Muscle layer of duodenum (tissue), 2 donors: ENCODE results near the gene GOSR2.

ENCODE experiments used
- H3K27ac ChIP-seq: one replicate; pipeline ENCODE4 v1.7.0; 2013; ENCODE audit warnings: mild to moderate bottlenecking, low read length
- H3K27me3 ChIP-seq: one replicate; pipeline ENCODE4 v1.7.0; 2013; ENCODE audit warnings: low read depth, mild to moderate bottlenecking, control low read depth, low read length
- H3K36me3 ChIP-seq, 2 donors: one replicate each; pipeline ENCODE4 v1.7.0; 2013; ENCODE audit warnings: low read length in 2 of 2, control low read depth in 1 of 2, mild to moderate bottlenecking in 1 of 2; ENCODE audit not compliant: insufficient read depth in 2 of 2, control insufficient read depth in 1 of 2
- H3K4me1 ChIP-seq, 2 donors: one replicate each; pipeline ENCODE4 v1.7.0; 2013; ENCODE audit warnings: low read length in 2 of 2, mild to moderate bottlenecking in 2 of 2, control low read depth in 1 of 2, moderate library complexity in 1 of 2; ENCODE audit not compliant: insufficient read depth in 2 of 2, control insufficient read depth in 1 of 2
- H3K4me3 ChIP-seq, 2 donors: one replicate each; pipeline ENCODE4 v1.7.0; 2013; ENCODE audit warnings: low read length in 2 of 2, low read depth in 1 of 2, mild to moderate bottlenecking in 1 of 2
- H3K9me3 ChIP-seq, 2 donors: one replicate each; pipeline ENCODE4 v1.7.0; 2013; ENCODE audit warnings: low read length in 2 of 2, control low read depth in 1 of 2, mild to moderate bottlenecking in 1 of 2; ENCODE audit not compliant: control insufficient read depth in 1 of 2
- donor health status: healthy.

The GOSR2 gene

GRCh38 chr17:46971647-46972300 is 48.8 kb downstream of the GOSR2 start:
- H3K4me1 ChIP-seq = no peaks in the 10 kb centered on the region
- no peaks in the 10 kb centered on the region for H3K9me3 ChIP-seq
- no peak overlapping the region for H3K27ac ChIP-seq
- H3K27me3 ChIP-seq = peaks cover 4% of the 10 kb centered on the region
- no peak overlapping the region for H3K4me3 ChIP-seq
- no peaks in the 10 kb centered on the region for H3K36me3 ChIP-seq

- Histone ChIP-seq H3K27ac (no peak overlapping the region), H3K4me3 (no peak overlapping the region), H3K36me3 (no peaks in the 10 kb centered on the region), H3K9me3 (no peaks in the 10 kb centered on the region), H3K27me3 (peaks cover 9% of the 10 kb centered on the region), H3K4me1 (peaks cover 0 to under 1% of the 10 kb centered on the region in 2 donors)
Observed at GRCh38 chr17:46972346-46972745, 49.4 kb downstream of the GOSR2 start.

- no peaks in the 10 kb centered on the region for H3K36me3 ChIP-seq
- no peaks in the 10 kb centered on the region for H3K9me3 ChIP-seq
- H3K4me1 ChIP-seq = peaks cover 0 to 18% of the 10 kb centered on the region in 2 donors
- no peak overlapping the region for H3K27ac ChIP-seq
- H3K27me3 ChIP-seq = peaks cover 23% of the 10 kb centered on the region
- no peak overlapping the region for H3K4me3 ChIP-seq
Observed at GRCh38 chr17:46974086-46974485, 51.1 kb downstream of the GOSR2 start.

- Histone ChIP-seq H3K4me1 (peaks cover 0 to 23% of the 10 kb centered on the region in 2 donors), H3K27ac (no peak overlapping the region), H3K36me3 (no peaks in the 10 kb centered on the region), H3K4me3 (no peak overlapping the region), H3K9me3 (no peaks in the 10 kb centered on the region), H3K27me3 (peaks cover 23% of the 10 kb centered on the region)
Observed at GRCh38 chr17:46975287-46975686, 52.3 kb downstream of the GOSR2 start.

GRCh38 chr17:46976626-46977270 is 53.8 kb downstream of the GOSR2 start:
- Histone ChIP-seq H3K27me3 (peaks cover 23% of the 10 kb centered on the region), H3K4me1 (peaks cover 0 to 23% of the 10 kb centered on the region in 2 donors), H3K9me3 (no peaks in the 10 kb centered on the region), H3K4me3 (no peak overlapping the region), H3K27ac (no peak overlapping the region), H3K36me3 (no peaks in the 10 kb centered on the region)

- Histone ChIP-seq H3K9me3 (no peaks in the 10 kb centered on the region), H3K27ac (no peak overlapping the region), H3K27me3 (peaks cover 23% of the 10 kb centered on the region), H3K36me3 (no peaks in the 10 kb centered on the region), H3K4me1 (peaks cover 0 to 23% of the 10 kb centered on the region in 2 donors), H3K4me3 (no peak overlapping the region)
Observed at GRCh38 chr17:46977348-46977747, 54.4 kb downstream of the GOSR2 start.

- Histone ChIP-seq H3K36me3 (no peaks in the 10 kb centered on the region), H3K9me3 (no peaks in the 10 kb centered on the region), H3K4me1 (peaks cover 0 to 23% of the 10 kb centered on the region in 2 donors), H3K27me3 (peaks cover 23% of the 10 kb centered on the region), H3K4me3 (peak overlapping the region; percentile 21 to 63), H3K27ac (no peak overlapping the region)
Observed at GRCh38 chr17:46977750-46978488, 55.0 kb downstream of the GOSR2 start.

GRCh38 chr17:46978489-46979146 is 55.7 kb downstream of the GOSR2 start:
- H3K27me3 ChIP-seq = peaks cover 23% of the 10 kb centered on the region
- H3K9me3 ChIP-seq = no peaks in the 10 kb centered on the region
- peak overlapping the region; percentile 21 to 63 for H3K4me3 ChIP-seq
- H3K4me1 ChIP-seq = peaks cover 0 to 23% of the 10 kb centered on the region in 2 donors
- H3K36me3 ChIP-seq = no peaks in the 10 kb centered on the region
- no peak overlapping the region for H3K27ac ChIP-seq

GRCh38 chr17:46979147-46979863 is 56.3 kb downstream of the GOSR2 start, which contains the start of gene RPRML:
Gene RPRML, minus strand, starts transcription at chr17:46979253. Its CDS starts 246 bp downstream, at chr17:46979007.
- peak within 1 kb of the TSS; percentile 21 to 63 for H3K4me3 ChIP-seq
- H3K27me3 ChIP-seq = peaks cover 23% of the 10 kb centered on the region
- H3K9me3 ChIP-seq = no peaks in the 10 kb centered on the region
- H3K36me3 ChIP-seq = no peaks in the 10 kb centered on the region
- H3K4me1 ChIP-seq = peaks cover 0 to 23% of the 10 kb centered on the region in 2 donors
- no peak within 1 kb of the TSS for H3K27ac ChIP-seq

- peaks cover 12% of the 10 kb centered on the region for H3K27me3 ChIP-seq
- H3K36me3 ChIP-seq = no peaks in the 10 kb centered on the region
- no peak overlapping the region for H3K27ac ChIP-seq
- peaks cover 0 to 20% of the 10 kb centered on the region in 2 donors for H3K4me1 ChIP-seq
- no peaks in the 10 kb centered on the region for H3K9me3 ChIP-seq
- H3K4me3 ChIP-seq = no peak overlapping the region
Observed at GRCh38 chr17:46982577-46982976, 59.6 kb downstream of the GOSR2 start.
